ENCODE results near the gene CMC2.

The CMC2 gene

DNA sequence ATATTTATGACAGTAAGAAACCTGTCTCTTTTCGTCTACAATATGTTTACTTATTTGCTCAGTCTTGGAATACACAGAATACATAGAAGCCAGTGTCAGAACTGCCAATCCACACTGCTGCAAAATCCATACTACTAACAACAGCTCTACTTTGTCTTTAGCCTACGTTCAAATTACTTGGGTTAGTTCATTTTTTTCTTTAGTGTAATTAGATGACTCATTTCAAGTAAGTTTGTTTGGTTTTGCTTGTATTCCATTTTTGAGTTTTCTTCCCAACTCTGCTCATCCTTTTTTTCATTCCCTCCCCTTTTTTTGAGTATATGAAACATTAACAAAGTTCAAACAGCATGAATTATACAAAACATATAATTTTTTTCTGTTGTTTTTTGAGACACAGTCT lies 16.9 kb downstream of the CMC2 start:
- Histone ChIP-seq H3K36me3 (ENCODE audit: control insufficient read depth in 1 of 2, insufficient read depth in 2 of 2, low read length in 2 of 2) (peaks cover 4% of the 10 kb centered on the region in 2 experiments), H3K9me3 (ENCODE audit: insufficient read depth, low read depth, low read length) (no peaks in the 10 kb centered on the region), H4K8ac (ENCODE audit: low read depth, low read length) (no peak overlapping the region), H2BK5ac (ENCODE audit: low read depth, low read length, poor library complexity) (no peak overlapping the region), H2BK12ac (ENCODE audit: low read length) (no peak overlapping the region), H3K4me2 (ENCODE audit: low read length) (no peak overlapping the region), H3K4ac (ENCODE audit: low read depth, low read length) (no peak overlapping the region), H4K12ac (ENCODE audit: low read depth, low read length) (no peak overlapping the region), H3K9ac (ENCODE audit: low read length) (no peak overlapping the region), H3K27ac (ENCODE audit: low read depth, low read length) (no peak overlapping the region), H3K4me1 (ENCODE audit: control insufficient read depth in 1 of 2, insufficient read depth in 2 of 2, low read length in 2 of 2) (peaks cover 10 to 14% of the 10 kb centered on the region in 2 experiments), H3K79me1 (ENCODE audit: low read length) (peaks cover 4% of the 10 kb centered on the region), H3K14ac (ENCODE audit: low read length) (no peak overlapping the region), H2AFZ (ENCODE audit: insufficient read depth, low read length, poor library complexity) (no peak overlapping the region), H2BK120ac (ENCODE audit: insufficient read depth, low read length, poor library complexity) (no peak overlapping the region), H3K23ac (ENCODE audit: low read length) (no peak overlapping the region), H3K79me2 (ENCODE audit: control insufficient read depth, insufficient read depth, low read length, poor library complexity) (peaks cover 5% of the 10 kb centered on the region), H4K91ac (ENCODE audit: low read depth, low read length) (no peak overlapping the region), H3K18ac (ENCODE audit: low read length) (peak overlapping the region; percentile 59), H3K27me3 (ENCODE audit: insufficient read depth, low read length) (no peaks in the 10 kb centered on the region), H3K4me3 (ENCODE audit: low read depth, low read length) (no peak overlapping the region), H2AK5ac (ENCODE audit: low read length) (no peak overlapping the region)
- DNase-seq = no peak
- no CpG with 5 or more reads among the region's 2 CpGs for whole genome bisulfite sequencing (ENCODE audit: extremely low coverage, insufficient coverage, insufficient read length)

DNA sequence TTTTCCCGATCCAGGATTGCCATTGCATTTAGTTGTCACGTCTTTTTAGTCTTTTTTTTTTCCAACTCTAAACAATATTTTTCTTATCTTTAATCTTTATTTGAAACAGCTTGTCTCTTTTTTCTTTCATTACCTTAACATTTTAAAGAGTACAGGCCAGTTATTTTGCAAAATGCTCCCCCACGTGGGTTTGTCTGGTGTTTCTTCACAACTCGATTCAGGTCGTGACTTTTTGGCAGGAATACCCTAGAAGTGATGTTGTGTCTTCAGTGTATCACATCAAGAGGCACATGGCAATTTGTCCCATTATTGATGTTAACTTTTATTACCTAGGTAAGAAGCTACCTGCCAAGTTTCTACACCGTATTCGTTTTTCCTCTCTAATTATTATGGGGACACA lies 17.9 kb downstream of the CMC2 start:
- no peak overlapping the region for H3K27ac ChIP-seq (ENCODE audit: low read depth, low read length)
- H3K9ac ChIP-seq (ENCODE audit: low read length) = no peak overlapping the region
- peaks cover 5% of the 10 kb centered on the region for H3K79me2 ChIP-seq (ENCODE audit: control insufficient read depth, insufficient read depth, low read length, poor library complexity)
- no peak overlapping the region for H4K8ac ChIP-seq (ENCODE audit: low read depth, low read length)
- H3K9me3 ChIP-seq (ENCODE audit: insufficient read depth, low read depth, low read length) = no peaks in the 10 kb centered on the region
- no peak overlapping the region for H3K4ac ChIP-seq (ENCODE audit: low read depth, low read length)
- no CpG with 5 or more reads among the region's 7 CpGs for WGBS (ENCODE audit: extremely low coverage, insufficient coverage, insufficient read length)
- H3K4me1 ChIP-seq (ENCODE audit: control insufficient read depth in 1 of 2, insufficient read depth in 2 of 2, low read length in 2 of 2) = peaks cover 10 to 14% of the 10 kb centered on the region in 2 experiments
- H2BK5ac ChIP-seq (ENCODE audit: low read depth, low read length, poor library complexity) = no peak overlapping the region
- no peak overlapping the region for H2AFZ ChIP-seq (ENCODE audit: insufficient read depth, low read length, poor library complexity)
- no peak overlapping the region for H2BK12ac ChIP-seq (ENCODE audit: low read length)
- H3K23ac ChIP-seq (ENCODE audit: low read length) = no peak overlapping the region
- no peak for DNase-seq
- H3K4me2 ChIP-seq (ENCODE audit: low read length) = no peak overlapping the region
- H3K79me1 ChIP-seq (ENCODE audit: low read length) = peaks cover 4% of the 10 kb centered on the region
- H3K36me3 ChIP-seq (ENCODE audit: control insufficient read depth in 1 of 2, insufficient read depth in 2 of 2, low read length in 2 of 2) = peaks cover 4% of the 10 kb centered on the region in 2 experiments
- no peak overlapping the region for H4K91ac ChIP-seq (ENCODE audit: low read depth, low read length)
- H4K12ac ChIP-seq (ENCODE audit: low read depth, low read length) = no peak overlapping the region
- no peak overlapping the region for H3K18ac ChIP-seq (ENCODE audit: low read length)
- no peak overlapping the region for H3K4me3 ChIP-seq (ENCODE audit: low read depth, low read length)
- H3K27me3 ChIP-seq (ENCODE audit: insufficient read depth, low read length) = no peaks in the 10 kb centered on the region
- H2AK5ac ChIP-seq (ENCODE audit: low read length) = no peak overlapping the region
- H3K14ac ChIP-seq (ENCODE audit: low read length) = no peak overlapping the region
- H2BK120ac ChIP-seq (ENCODE audit: insufficient read depth, low read length, poor library complexity) = no peak overlapping the region

DNA sequence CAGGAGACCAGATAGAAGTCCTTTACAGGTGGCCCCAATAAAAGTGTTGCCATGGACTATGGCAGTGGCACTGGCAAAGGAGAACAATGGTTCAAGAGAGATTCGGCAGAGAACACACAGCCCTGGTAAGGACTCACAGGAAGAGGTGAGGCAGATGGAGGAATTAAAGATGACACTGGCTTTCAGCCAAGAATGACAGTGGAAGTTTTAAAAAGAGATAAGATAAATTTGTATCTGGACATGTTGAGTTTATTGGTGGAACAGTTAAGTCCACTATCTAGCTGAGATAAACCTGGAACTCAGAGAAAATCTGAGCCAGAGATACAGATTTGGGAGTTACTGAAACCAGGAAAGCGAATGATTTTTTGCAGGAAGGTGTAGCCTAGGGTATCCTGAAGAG lies 20.1 kb downstream of the CMC2 start:
- Histone ChIP-seq H3K36me3 (ENCODE audit: control insufficient read depth in 1 of 2, insufficient read depth in 2 of 2, low read length in 2 of 2) (peaks cover 4% of the 10 kb centered on the region in 2 experiments), H3K18ac (ENCODE audit: low read length) (no peak overlapping the region), H3K27me3 (ENCODE audit: insufficient read depth, low read length) (no peaks in the 10 kb centered on the region), H2BK12ac (ENCODE audit: low read length) (no peak overlapping the region), H4K91ac (ENCODE audit: low read depth, low read length) (no peak overlapping the region), H3K79me1 (ENCODE audit: low read length) (peaks cover 4% of the 10 kb centered on the region), H2AK5ac (ENCODE audit: low read length) (no peak overlapping the region), H3K9me3 (ENCODE audit: insufficient read depth, low read depth, low read length) (no peaks in the 10 kb centered on the region), H3K4me3 (ENCODE audit: low read depth, low read length) (no peak overlapping the region), H3K4me1 (ENCODE audit: control insufficient read depth in 1 of 2, insufficient read depth in 2 of 2, low read length in 2 of 2) (peaks cover 8 to 11% of the 10 kb centered on the region in 2 experiments), H4K12ac (ENCODE audit: low read depth, low read length) (no peak overlapping the region), H3K27ac (ENCODE audit: low read depth, low read length) (no peak overlapping the region), H3K4me2 (ENCODE audit: low read length) (no peak overlapping the region), H3K4ac (ENCODE audit: low read depth, low read length) (no peak overlapping the region), H3K14ac (ENCODE audit: low read length) (no peak overlapping the region), H3K23ac (ENCODE audit: low read length) (no peak overlapping the region), H3K9ac (ENCODE audit: low read length) (no peak overlapping the region), H2BK5ac (ENCODE audit: low read depth, low read length, poor library complexity) (no peak overlapping the region), H2BK120ac (ENCODE audit: insufficient read depth, low read length, poor library complexity) (no peak overlapping the region), H2AFZ (ENCODE audit: insufficient read depth, low read length, poor library complexity) (no peak overlapping the region), H4K8ac (ENCODE audit: low read depth, low read length) (no peak overlapping the region), H3K79me2 (ENCODE audit: control insufficient read depth, insufficient read depth, low read length, poor library complexity) (peaks cover 5% of the 10 kb centered on the region)
- no peak for DNase-seq
- WGBS (ENCODE audit: extremely low coverage, insufficient coverage, insufficient read length) = no CpG with 5 or more reads among the region's 2 CpGs

DNA sequence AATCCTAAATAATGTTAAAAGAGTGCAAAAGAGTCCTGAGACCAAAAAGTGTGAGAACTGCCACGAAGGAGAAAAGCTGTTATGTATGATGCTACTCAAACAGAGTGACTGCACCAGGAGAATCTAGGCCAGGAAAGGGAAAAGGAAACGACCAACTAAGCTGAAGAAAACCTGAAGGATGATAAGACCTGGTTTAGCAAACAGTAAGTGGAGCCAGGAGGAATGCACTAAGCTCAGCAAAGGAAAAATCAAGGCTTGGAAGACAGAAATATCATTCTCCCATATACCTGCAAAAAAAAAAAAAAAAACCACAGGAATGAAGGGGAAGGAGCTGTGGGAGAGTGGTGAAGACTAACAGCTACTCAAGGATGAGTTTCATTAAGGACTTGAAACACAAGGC lies 21.1 kb downstream of the CMC2 start:
- no peak overlapping the region for H3K23ac ChIP-seq (ENCODE audit: low read length)
- no peak for DNase-seq
- H4K12ac ChIP-seq (ENCODE audit: low read depth, low read length) = no peak overlapping the region
- H3K4me1 ChIP-seq (ENCODE audit: control insufficient read depth in 1 of 2, insufficient read depth in 2 of 2, low read length in 2 of 2) = peaks cover 4 to 6% of the 10 kb centered on the region in 2 experiments
- no peaks in the 10 kb centered on the region for H3K79me1 ChIP-seq (ENCODE audit: low read length)
- no peaks in the 10 kb centered on the region for H3K9me3 ChIP-seq (ENCODE audit: insufficient read depth, low read depth, low read length)
- H3K4ac ChIP-seq (ENCODE audit: low read depth, low read length) = no peak overlapping the region
- no peak overlapping the region for H3K4me2 ChIP-seq (ENCODE audit: low read length)
- no peak overlapping the region for H2BK120ac ChIP-seq (ENCODE audit: insufficient read depth, low read length, poor library complexity)
- H2AK5ac ChIP-seq (ENCODE audit: low read length) = no peak overlapping the region
- H3K36me3 ChIP-seq (ENCODE audit: control insufficient read depth in 1 of 2, insufficient read depth in 2 of 2, low read length in 2 of 2) = peaks cover under 1 to 4% of the 10 kb centered on the region in 2 experiments
- no peak overlapping the region for H2BK12ac ChIP-seq (ENCODE audit: low read length)
- no peaks in the 10 kb centered on the region for H3K79me2 ChIP-seq (ENCODE audit: control insufficient read depth, insufficient read depth, low read length, poor library complexity)
- H3K4me3 ChIP-seq (ENCODE audit: low read depth, low read length) = no peak overlapping the region
- no peak overlapping the region for H3K9ac ChIP-seq (ENCODE audit: low read length)
- H2AFZ ChIP-seq (ENCODE audit: insufficient read depth, low read length, poor library complexity) = no peak overlapping the region
- H4K91ac ChIP-seq (ENCODE audit: low read depth, low read length) = no peak overlapping the region
- no peaks in the 10 kb centered on the region for H3K27me3 ChIP-seq (ENCODE audit: insufficient read depth, low read length)
- H3K18ac ChIP-seq (ENCODE audit: low read length) = no peak overlapping the region
- H3K14ac ChIP-seq (ENCODE audit: low read length) = no peak overlapping the region
- no CpG with 5 or more reads among the region's 2 CpGs for WGBS (ENCODE audit: extremely low coverage, insufficient coverage, insufficient read length)
- no peak overlapping the region for H3K27ac ChIP-seq (ENCODE audit: low read depth, low read length)
- no peak overlapping the region for H4K8ac ChIP-seq (ENCODE audit: low read depth, low read length)
- H2BK5ac ChIP-seq (ENCODE audit: low read depth, low read length, poor library complexity) = no peak overlapping the region
